GM12872 (cell line): ENCODE data around the gene RSPH6A.

Experiments
- TF ChIP-seq, protein P1 (sequence below): IDR thresholded peaks from 3 replicates; pipeline ENCODE4 v1.5.1; 2011; ENCODE audit warnings: low read depth, mild to moderate bottlenecking, low read length, moderate library complexity; ENCODE audit not compliant: insufficient read depth

The RSPH6A gene

DNA sequence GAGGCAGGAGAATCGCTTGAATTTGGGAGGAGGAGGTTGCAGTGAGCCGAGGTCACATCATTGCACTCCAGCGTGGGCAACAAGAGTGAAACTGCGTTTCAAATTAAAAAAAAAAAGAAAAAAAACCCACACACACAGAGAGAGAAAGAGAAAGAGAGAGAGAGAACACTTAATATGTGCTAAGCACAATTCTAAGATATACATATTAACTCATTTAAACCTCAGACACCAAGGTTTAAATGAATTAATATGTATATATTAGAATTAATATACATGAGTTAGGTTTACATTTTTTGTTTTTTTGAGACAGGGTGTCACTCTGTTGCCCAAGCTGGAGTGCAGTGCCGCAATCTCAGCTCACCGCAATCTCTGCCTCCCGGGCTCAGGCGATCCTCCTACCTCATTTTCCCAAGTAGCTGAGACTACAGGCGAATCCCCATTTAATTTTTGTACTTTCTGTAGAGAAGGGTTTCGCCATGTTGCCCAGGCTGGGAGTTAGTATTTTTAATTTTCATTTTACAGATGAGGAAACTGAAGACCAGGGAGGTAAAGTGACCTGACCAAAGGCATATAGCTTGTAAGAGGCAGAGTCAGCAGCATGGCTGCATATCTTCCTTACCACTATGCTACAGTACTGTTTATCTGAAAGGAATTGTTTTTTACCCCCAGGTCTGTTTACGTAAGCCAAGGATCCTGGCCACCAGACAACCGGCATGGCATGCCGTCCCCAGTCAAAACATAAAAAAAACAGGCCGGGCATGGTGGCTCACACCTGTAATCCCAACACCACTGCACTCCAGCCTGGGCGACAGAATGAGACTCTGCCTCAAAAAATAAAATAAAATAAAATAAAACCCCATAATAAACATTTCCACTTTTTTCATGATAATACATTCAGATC, 45.5 kb upstream of the RSPH6A start:
- TF ChIP-seq, protein P1, sequence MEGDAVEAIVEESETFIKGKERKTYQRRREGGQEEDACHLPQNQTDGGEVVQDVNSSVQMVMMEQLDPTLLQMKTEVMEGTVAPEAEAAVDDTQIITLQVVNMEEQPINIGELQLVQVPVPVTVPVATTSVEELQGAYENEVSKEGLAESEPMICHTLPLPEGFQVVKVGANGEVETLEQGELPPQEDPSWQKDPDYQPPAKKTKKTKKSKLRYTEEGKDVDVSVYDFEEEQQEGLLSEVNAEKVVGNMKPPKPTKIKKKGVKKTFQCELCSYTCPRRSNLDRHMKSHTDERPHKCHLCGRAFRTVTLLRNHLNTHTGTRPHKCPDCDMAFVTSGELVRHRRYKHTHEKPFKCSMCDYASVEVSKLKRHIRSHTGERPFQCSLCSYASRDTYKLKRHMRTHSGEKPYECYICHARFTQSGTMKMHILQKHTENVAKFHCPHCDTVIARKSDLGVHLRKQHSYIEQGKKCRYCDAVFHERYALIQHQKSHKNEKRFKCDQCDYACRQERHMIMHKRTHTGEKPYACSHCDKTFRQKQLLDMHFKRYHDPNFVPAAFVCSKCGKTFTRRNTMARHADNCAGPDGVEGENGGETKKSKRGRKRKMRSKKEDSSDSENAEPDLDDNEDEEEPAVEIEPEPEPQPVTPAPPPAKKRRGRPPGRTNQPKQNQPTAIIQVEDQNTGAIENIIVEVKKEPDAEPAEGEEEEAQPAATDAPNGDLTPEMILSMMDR, result no peak

DNA sequence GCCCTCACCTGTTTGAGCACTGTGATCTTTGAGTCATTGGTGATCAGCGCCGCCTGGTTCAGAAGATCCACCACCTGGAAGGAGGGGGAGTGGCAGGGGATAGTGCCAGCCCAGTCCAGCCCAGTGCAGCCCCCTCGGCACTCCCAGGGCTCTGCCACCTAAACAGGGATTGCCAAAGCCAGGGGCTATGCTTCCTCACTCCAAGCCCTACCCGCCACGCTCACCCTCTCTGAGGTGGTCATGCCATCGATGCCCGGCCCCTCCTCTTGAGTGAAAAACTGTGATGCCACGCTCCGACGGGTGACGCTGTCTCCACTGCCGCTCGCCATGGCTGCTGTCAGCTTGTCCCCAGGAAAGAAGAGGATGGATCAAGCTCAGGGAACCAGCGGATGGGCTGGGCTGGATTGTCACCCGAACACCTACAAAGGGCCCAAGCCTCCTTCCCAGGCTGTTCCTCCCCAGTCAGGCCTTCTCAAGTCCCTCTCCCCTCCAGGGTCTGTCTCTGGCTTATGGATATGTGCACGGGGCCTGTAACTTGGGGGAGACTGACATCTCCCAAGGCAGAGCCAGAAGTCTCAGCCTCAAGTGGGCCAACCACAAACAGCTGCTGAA, 39.2 kb upstream of the RSPH6A start:
- TF ChIP-seq, protein P1, result no peak

DNA sequence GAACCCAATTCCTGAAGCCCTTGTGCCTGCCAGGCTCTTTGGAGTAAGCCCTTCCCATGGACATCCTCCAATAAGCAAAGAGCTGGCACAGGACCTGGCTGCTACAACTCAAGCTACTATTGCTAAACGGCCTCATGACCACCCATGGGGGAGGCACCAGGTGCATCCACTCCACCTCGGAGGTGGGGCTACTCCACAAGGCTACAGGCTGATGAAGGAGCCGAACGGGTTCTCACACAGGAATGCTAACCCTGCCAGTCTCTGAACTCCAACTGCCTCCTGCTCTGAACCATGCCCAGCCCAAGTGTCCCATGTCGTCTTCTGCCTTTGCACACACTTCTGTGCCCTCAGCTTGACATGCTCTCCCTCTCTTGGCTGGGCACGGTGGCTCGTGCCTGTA, 37.9 kb upstream of the RSPH6A start:
- TF ChIP-seq, protein P1, result no peak

DNA sequence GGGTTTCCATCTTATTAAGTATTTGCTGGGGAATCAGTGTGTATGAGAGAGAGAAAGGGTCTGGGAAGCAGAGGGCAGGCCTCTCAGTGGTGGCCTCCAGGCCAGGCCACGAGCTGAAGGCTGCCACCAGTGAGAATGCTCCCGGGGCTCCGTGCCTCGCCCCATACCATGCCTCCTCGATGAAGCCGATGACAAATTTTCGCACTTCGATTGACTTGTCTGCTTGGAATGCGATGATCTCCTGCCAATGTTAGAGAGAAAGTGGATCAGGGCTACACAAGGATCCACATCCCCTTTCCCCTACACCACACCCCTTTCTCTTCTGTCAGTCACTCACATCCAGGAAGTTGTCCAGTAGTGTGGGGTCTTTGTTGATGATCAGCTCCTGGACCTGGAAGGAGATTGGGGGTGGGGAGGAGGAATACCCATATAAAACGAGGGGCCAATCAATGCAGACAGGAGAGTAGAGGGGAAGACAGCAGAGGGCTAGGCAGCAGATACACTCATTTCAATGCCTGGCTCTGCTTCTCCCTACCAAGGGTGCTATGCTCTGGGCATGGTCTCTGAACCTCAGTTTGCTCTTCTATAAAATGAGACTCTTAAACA, 37.1 kb upstream of the RSPH6A start:
- TF ChIP-seq, protein P1, result no peak

DNA sequence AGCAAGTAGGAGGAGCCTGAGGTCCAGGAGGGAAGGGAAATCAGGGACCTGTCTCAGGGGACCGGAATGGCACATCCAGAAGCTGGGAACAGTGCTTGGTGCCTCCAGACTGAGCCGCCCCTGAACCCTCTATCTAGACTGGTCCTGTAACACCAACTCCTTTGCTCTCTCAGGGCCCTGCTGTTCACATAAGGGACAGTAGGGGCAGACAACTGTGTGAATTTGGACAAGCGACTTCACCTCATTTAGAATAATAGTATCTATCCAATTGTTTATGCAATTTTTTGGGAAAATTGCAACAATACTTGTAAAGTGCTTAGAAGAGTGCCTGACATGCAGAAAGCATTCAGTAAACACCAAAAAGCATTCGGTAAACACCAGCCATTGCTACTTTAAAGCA, 33.8 kb upstream of the RSPH6A start:
- TF ChIP-seq, protein P1, result peak; percentile 56

DNA sequence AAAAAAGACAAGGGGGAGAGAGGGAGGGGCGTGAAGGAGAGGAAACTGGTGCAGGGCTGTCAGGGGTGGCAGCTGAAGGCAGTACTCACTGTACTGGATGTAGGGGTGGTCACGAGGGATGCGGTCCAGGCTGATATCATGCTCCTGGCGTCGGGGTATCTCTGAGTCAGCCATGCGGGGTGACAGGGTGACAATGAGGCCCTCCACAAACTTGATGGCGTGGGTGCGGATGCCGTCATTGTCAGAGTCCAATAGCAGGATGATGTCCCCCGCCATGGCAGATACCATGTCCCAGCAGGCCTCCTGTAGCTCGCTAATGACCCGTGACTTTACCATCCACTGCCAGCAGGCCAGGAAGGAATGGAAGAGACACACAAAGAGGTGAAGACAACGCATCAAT, 32.6 kb upstream of the RSPH6A start:
- TF ChIP-seq, protein P1, result no peak

DNA sequence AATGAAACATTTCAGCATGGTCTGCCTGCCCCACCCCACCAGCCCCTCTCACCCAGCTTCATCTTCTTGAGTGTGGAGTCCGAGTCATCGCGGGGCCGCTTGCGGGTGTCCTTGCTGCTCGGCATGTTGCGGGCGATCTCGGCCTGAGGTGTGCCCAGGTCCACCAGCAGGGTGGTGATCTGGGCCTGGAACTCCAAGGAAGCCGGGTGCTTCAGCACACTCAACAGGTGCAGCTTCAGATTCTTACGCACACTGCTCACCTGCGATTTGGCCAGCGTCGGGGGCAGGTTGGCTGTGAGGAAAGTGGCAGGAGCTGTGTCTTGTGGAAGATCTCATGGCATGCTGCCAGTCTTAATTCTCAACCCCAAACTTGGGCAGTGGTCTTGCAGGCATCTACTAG, 27.1 kb upstream of the RSPH6A start:
- TF ChIP-seq, protein P1, result no peak
